HuH-7.5 (cell line): Measurements from ENCODE around the gene TMEM19.

ENCODE experiments used
- DNase-seq: peaks from one replicate; pipeline ENCODE4 v3.0.0; 2011; ENCODE audit warnings: low spot score

TMEM19 gene

GRCh38 chr12:71719647-71720370 lies 33.9 kb downstream of the TMEM19 start:
- no peak for DNase-seq

DNA sequence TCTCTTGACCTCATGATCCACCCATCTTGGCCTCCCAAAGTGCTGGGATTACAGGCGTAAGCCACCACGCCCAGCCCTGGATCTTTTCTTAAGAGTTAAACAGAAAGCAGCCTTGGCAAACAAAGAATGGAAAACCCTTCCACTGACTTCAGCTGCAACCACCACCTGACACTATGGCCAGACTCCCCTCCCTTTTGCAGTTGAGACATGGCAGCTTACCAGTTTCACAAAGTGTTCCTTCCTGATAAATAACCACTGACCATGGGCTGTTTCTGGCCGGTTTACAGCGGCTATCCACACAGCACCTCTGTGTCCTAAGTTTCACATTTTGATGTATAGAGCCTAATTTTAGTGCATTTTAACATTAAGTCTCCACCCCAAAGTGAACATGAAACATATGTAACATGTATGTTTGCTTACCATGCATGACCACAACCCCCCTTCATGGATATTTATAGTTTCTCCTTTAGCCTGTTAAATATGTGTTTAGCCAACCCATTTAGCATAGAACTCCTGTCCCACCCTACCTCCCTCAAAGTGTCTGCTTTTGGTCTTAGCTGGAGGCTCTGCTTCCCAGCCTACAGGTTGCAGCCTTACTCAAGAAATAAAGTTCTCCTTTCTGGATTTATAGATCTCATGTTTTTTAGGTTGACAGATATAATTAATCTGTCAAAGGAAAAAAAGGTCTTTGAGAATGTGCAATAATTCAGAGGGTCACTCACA lies 36.1 kb downstream of the TMEM19 start:
- no peak for DNase-seq

- no peak for DNase-seq
Observed at GRCh38 chr12:71725011-71725410, 39.1 kb downstream of the TMEM19 start.

- DNase-seq, result no peak
Observed at GRCh38 chr12:71726548-71726947, 40.7 kb downstream of the TMEM19 start.

DNA sequence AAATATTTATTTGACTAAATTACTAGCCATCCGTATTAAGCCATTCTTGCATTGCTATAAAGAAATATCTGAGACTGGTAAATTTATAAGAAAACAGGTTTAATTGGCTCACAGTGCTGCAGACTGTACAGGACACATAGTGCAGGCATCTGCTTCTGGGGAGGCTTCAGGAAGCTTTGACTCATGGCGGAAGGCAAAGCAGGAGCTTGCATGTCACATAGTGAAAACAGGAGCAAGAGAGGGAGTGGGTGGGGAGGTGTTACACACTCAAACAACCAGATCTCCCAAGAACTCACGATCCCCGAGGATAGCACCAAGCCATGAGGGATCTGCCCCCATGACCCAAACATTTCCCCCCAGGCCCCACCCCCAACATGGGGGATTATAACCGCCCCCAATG lies 42.1 kb downstream of the TMEM19 start:
- no peak for DNase-seq

GRCh38 chr12:71730936-71731335 lies 45.1 kb downstream of the TMEM19 start:
- no peak for DNase-seq

DNA sequence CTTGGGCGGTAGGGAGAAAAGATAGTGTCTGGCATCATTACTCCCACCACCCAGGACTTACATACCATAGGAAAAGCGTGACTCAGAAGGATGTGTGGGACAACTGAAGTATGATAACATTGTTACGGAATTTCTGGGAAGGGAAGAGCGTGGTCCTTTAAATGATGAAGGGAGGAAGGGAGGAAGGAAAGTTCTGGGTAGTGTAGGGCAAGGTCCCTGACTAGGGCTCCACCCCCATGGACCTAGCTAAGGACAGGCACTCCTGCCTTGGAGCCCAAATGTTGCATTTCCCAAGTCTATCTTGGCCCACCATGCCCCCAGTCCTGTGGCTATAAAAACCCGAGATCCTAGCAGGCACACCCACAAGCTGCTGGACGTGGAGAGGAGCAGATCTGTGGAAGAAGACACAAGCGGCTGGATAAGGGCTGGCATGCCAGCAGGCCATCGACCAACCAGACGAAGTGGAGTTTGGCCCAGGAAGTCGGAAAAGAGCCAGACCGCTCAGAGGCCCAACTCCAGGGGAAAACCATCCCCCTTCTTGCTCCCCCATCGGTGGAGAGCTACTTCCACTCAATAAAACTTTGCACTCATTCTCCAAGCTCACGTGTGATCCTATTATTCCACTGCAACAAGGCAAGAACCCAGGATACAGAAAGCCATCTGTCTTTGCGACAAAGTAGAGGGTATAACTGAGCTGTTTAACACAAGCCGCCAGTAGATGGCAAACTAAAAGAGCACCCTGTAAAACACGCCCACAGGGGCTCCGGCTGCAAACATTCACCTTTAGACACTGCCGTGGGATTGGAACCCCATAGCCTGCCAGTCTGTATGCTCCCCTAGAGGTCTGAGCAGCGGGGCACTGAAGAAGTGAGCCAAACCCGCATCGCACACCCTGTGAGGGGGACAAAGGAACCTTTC lies 45.8 kb downstream of the TMEM19 start:
- peak; percentile 10 for DNase-seq

GRCh38 chr12:71732357-71732712 lies 46.5 kb downstream of the TMEM19 start:
- DNase-seq, result no peak

- no peak for DNase-seq
Observed at GRCh38 chr12:71737197-71737596, 51.3 kb downstream of the TMEM19 start.

- no peak for DNase-seq
Observed at GRCh38 chr12:71742998-71743397, 57.1 kb downstream of the TMEM19 start.

DNA sequence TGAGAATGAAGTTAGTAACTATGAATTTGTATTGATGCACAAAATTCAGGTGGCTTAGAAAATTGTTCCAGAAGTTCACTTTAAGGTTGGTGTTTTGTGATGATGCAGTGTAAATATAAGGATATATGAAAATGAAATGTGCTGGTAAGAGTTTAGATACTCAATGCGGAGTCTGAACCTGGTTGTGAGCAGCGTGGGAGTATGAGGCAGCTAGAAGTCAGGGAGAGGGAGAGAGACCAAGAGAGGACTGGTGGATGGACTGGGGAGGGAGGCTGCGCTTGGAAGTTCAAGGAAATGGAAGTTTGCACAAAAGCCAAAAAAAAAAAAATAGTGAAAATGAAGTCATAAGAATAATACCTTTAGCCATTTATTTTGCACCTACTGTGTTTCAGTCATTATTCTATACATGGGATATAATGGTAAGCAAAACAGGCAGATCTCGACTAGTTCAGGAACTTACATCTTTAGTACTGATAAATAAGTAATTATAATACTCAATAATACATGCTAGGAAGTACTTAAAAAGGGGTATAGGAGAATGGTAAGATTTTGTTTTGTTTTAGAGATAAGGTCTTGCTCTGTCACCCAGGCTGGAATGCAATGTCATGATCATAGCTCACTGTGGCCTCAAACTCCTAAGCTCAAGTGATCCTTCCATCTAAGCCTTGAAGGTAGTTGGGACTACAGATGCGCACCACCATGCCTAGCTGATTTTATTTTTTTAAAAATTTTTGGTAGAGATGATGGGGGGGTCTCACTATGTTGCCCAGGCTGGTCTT lies 58.8 kb downstream of the TMEM19 start:
- DNase-seq, result no peak

DNA sequence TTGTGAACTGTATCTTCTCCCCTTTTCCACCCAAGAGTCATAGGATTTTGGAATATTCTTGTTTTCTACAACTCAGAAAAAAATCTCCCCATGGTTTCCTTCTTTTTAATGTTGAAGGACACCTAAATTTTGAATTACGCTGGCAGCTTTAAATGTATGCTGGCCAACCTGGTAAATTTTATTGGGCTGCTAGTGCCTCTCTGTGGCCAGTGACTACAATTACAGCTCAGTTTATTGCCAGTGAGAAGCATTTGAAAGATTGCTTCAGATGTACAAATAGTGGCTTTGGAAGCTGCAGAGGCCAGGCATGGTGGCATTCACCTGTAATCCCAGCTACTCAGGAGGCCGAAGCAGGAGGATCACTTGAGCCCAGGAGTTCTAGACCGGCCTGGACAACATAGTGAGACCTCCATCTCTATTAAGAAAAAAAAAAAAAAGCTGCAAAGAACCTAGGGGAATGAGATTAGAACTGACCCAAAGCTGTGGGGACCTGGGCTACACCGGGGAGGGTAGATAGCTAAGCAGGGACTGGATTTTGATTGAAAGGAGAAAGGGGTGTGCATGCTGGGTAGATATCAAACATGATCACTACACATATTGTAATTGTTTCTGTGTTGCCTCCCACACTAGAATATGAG lies 61.2 kb downstream of the TMEM19 start:
- DNase-seq, result peak; percentile 34

DNA sequence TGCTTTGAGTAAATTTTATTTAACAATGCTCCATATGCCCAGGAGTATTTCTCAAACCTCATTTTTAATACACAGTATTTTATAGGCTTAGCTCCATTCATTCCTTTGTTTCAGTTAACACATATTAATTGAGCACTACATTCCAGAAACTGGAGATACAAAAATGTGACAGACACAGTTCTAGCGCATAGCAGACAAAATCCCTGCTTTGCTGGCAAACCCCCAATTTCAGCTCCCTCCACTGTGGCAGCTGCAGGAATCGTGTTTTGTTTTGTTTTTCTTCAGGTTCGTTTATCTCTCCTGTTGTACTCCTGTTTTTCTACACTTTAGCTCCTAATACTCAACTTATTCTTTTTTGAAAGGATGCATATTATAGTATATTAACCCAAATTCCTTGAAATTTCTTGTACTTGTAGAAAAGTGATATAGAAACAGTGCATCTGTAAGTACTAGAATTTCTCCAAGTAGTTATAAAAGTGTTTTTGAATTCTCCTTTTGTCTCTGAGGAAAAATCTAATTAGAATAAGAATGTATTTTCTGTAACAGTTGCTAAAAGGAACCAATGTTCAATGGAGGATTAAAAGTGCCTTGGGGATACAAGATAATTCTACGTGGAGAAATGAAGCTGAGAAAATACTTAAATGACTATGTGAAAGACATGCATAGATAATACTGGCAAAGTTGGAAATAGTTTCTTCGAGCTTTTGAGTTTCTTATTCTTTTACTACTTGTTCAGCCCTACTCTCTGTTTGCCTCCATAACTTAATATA lies 62.4 kb downstream of the TMEM19 start:
- DNase-seq, result no peak

- DNase-seq, result no peak
Observed at GRCh38 chr12:71749666-71750065, 63.8 kb downstream of the TMEM19 start.

- no peak for DNase-seq
Observed at GRCh38 chr12:71752891-71753290, 67.0 kb downstream of the TMEM19 start.
